Measurements from ENCODE around the gene RBM34.

DNA sequence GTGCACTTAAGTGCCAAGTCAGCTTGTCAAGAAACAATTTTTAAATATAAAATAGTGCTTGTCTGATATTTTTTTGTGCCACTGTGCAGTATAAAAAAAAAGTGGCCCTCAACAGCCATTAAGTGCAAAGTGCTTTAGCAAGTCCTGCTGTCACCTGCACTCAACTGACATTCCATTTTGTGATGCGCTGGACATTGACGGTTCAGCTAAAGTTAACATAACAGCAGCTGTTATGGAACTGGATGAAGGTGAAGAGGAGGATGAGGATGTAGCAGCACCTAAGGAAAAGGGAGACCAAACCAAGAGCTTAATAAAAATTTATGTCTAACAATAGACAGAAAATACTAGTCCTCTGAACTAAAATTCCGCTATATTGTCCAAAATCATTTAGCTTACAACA is 7.3 kb upstream of the RBM34 start:
- TF ChIP-seq POLR2A (IDR thresholded peaks at IDR 0.05) (no peak), POLR2AphosphoS5 (IDR thresholded peaks at IDR 0.05) (no peak)
- TF ChIP-seq, protein P1, sequence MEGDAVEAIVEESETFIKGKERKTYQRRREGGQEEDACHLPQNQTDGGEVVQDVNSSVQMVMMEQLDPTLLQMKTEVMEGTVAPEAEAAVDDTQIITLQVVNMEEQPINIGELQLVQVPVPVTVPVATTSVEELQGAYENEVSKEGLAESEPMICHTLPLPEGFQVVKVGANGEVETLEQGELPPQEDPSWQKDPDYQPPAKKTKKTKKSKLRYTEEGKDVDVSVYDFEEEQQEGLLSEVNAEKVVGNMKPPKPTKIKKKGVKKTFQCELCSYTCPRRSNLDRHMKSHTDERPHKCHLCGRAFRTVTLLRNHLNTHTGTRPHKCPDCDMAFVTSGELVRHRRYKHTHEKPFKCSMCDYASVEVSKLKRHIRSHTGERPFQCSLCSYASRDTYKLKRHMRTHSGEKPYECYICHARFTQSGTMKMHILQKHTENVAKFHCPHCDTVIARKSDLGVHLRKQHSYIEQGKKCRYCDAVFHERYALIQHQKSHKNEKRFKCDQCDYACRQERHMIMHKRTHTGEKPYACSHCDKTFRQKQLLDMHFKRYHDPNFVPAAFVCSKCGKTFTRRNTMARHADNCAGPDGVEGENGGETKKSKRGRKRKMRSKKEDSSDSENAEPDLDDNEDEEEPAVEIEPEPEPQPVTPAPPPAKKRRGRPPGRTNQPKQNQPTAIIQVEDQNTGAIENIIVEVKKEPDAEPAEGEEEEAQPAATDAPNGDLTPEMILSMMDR (IDR thresholded peaks at IDR 0.05) = no peak

Measured in gastroesophageal sphincter (tissue), 3 donors.